Omental fat pad (tissue), 4 donors: ENCODE data around the gene MZF1. TPM values are rescaled to one million over a fixed set of nuclear protein-coding genes. Genes with fewer than 3 reads are reported as not detected.
"Not testable (repeated sequence)": the region's sequence is repeated elsewhere in the genome, so short reads cannot be mapped to it uniquely, and the experiment has no call there.

Experiments used
- ATAC-seq: fragments of 150-250 bp; one replicate; pipeline ENCODE4 v1.9.1; 2016; ENCODE audit warnings: mild to moderate bottlenecking, moderate library complexity; ENCODE audit not compliant: low FRiP score
- DNase-seq: peaks from one replicate; pipeline ENCODE4 v3.0.0-alpha.2; 2019; ENCODE audit warnings: low spot score
- total RNA-seq, 4 donors: library from RNA; depleted of rRNA; stranded (reverse); fragments of >200 nt; gene quantifications; one replicate each; pipeline ENCODE4 v1.1.0, GENCODE V29; 2016
- TF ChIP-seq, protein P1 (sequence below), 3 donors: fragments of 450-650 bp; IDR thresholded peaks; one replicate each; pipeline ENCODE4 v1.5.1; 2016 to 2017; ENCODE audit warnings: antibody characterized with exemption in 3 of 3, mild to moderate bottlenecking in 3 of 3, moderate library complexity in 2 of 3

MZF1 gene
- total RNA-seq: 10 to 100 TPM; 15.8 to 32.5 (median 22.1) TPM

- ATAC-seq (peak; percentile 86), DNase-seq (peak; percentile 99)
- TF ChIP-seq, protein P1, sequence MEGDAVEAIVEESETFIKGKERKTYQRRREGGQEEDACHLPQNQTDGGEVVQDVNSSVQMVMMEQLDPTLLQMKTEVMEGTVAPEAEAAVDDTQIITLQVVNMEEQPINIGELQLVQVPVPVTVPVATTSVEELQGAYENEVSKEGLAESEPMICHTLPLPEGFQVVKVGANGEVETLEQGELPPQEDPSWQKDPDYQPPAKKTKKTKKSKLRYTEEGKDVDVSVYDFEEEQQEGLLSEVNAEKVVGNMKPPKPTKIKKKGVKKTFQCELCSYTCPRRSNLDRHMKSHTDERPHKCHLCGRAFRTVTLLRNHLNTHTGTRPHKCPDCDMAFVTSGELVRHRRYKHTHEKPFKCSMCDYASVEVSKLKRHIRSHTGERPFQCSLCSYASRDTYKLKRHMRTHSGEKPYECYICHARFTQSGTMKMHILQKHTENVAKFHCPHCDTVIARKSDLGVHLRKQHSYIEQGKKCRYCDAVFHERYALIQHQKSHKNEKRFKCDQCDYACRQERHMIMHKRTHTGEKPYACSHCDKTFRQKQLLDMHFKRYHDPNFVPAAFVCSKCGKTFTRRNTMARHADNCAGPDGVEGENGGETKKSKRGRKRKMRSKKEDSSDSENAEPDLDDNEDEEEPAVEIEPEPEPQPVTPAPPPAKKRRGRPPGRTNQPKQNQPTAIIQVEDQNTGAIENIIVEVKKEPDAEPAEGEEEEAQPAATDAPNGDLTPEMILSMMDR (IDR thresholded peaks at IDR 0.05): no peak
These were observed at the start of gene MZF1 for GRCh38 chr19:58572818-58573657. MZF1 (minus strand) TSS chr19:58573335; CDS start chr19:58571389, 1,946 bp downstream.

DNA sequence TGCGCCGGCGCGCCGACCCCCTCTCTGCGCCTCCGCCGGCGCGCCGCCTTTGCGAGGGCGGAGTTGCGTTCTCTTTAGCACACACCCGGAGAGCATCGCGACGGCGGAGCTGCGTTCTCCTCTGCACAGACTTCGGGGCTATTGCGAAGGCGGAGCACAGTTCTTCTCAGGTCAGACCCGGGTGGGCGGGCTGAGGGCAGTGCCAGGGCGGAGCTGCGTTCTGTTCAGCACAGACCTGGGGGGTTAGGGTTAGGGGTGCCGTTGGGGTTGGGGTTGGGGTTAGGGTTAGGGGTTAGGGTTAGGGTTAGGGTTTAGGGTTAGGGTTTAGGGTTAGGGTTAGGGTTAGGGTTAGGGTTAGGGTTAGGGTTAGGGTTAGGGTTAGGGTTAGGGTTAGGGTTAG is 34.1 kb upstream of the MZF1 start:
- not testable (repeated sequence) for DNase-seq, ATAC-seq

DNA sequence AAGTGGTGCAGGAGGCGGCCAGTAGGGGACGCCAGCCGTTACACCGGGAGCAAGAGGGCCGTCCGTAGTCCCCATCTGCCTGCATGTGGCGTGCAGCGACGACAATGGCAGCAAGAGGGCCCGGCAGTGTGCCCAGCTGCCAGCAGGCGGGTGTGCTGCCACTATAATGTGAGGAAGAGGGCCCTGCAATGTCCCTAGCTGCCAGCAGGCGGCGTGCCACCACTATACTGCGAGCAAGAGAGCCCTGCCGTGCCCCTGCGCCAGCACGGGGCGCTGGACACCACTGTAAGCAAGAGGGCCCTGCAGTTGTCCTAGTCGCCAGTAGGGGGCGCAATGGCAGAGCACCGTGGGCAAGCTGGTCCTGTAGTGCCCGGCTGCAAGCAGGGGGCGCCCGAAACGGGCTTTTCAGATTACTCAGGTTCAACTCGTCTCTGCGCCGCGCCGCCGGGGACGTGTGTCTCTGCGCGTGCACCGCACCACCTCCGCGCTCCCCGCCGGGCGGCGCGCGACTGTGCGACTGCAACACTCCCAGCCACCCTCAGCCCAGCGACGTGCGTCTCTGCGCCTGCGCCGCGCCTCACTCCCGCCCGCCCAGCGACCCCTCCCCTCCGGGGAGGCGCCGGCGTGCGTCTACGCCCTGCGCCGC is 33.2 kb upstream of the MZF1 start:
- not testable (repeated sequence) for DNase-seq, ATAC-seq

- TF ChIP-seq, protein P1 (IDR thresholded peaks at IDR 0.05): no peak
- DNase-seq (no peak), ATAC-seq (no peak)
These were observed 13.1 kb upstream of the MZF1 start for GRCh38 chr19:58586133-58586765.

DNA sequence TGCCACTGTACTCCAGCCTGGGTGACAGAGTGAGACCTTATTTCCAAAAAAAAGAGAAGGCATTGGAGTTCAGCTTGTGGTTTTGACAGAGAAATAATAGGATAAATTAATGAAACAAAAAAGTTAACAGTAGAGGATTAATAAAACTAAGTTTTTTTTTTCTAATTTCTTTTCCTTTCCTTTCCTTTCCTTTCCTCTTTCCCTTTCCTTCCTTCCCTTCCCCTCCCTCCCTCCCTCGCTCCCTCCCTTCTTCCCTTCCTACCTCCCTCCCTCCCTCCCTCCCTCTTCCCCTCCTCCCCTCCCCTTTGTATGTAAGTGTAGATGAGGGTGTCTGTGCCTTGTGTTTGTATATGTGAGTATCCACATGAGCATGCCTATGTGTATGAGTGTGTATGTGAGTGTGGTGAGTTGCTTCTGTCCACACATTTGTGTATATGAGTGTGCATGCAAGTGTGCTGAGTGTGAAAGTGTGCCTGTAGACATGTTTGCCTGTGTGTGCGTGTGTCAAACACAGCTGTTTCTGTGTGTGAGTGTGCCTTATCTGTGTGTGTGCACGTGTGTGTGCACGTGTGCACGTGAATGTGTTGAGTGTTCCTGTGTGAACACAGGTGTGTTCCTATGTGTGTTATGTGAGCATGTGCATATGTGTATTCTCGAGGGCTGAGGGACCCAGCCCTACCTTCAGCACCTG is 12.5 kb upstream of the MZF1 start:
- ATAC-seq (no peak), DNase-seq (no peak)
- TF ChIP-seq, protein P1 (IDR thresholded peaks at IDR 0.05): no peak

- DNase-seq (no peak), ATAC-seq (no peak)
- TF ChIP-seq, protein P1 (IDR thresholded peaks at IDR 0.05): no peak
These were observed 11.6 kb upstream of the MZF1 start for GRCh38 chr19:58584498-58585441.

DNA sequence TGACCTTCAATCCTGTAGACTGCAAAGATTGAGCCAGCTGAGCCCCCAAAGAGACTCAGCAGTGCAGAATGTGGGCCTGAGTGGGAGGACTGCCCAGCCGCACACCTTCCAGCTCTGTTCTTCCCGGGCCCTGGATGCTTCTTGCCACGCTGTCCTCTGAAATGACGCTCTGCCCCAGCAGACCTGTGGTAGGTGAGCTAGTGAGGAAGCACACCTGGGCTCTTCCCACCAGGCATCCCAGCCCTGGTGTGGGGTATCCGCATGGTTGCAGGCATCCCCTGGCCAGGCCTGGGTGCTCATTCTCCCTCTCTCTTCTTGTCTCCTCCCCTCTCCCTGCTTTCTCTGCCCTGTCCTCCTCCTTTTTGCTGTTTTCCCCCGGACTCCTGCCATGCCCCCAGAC is 9.8 kb upstream of the MZF1 start:
- TF ChIP-seq, protein P1 (IDR thresholded peaks at IDR 0.05): no peak
- no peak for DNase-seq
- no peak for ATAC-seq
